Activated CD4-positive, alpha-beta T cell treated with anti-CD3 and anti-CD28 coated beads for 36 hours (primary cell): ENCODE measurements around the gene SLCO3A1. TPM values are rescaled to one million over a fixed set of nuclear protein-coding genes. Genes with fewer than 3 reads are reported as not detected.

ENCODE experiments used
- ATAC-seq: fragments of 200-7000 bp; cut with Tn5 transposase; one replicate; pipeline ENCODE4 v1.10.0; 2021; ENCODE audit warnings: mild to moderate bottlenecking, moderate library complexity
- CTCF ChIA-PET: fragments of 350-600 bp; sonication (Branson Sonifier 250); formaldehyde crosslinking; loops from one replicate; lab custom pipeline; 2021; ENCODE audit warnings: antibody characterized with exemption; lab: Charles Lee
- POLR2A ChIA-PET: fragments of 350-600 bp; sonication (Branson Sonifier 250); formaldehyde crosslinking; loops from one replicate; lab custom pipeline; 2021; ENCODE audit warnings: antibody characterized with exemption, inconsistent platforms; lab: Charles Lee
- DNase-seq: peaks from one replicate; pipeline ENCODE4 v3.0.0-alpha.2; 2020
- H3K27ac Mint-ChIP-seq: one replicate; pipeline ENCODE4 v1.8.0; 2021; ENCODE audit warnings: mixed read lengths
- H3K27me3 Mint-ChIP-seq: one replicate; pipeline ENCODE4 v1.8.0; 2021; ENCODE audit warnings: mixed read lengths
- H3K36me3 Mint-ChIP-seq: one replicate; pipeline ENCODE4 v1.8.0; 2021; ENCODE audit warnings: low read depth, mixed read lengths
- H3K4me1 Mint-ChIP-seq: one replicate; pipeline ENCODE4 v1.8.0; 2021; ENCODE audit warnings: mixed read lengths
- H3K4me3 Mint-ChIP-seq: one replicate; pipeline ENCODE4 v1.8.0; 2021; ENCODE audit warnings: mild to moderate bottlenecking, moderate library complexity, mixed read lengths
- H3K9me3 Mint-ChIP-seq: one replicate; pipeline ENCODE4 v1.8.0; 2021; ENCODE audit warnings: low read depth, mixed read lengths
- intact Hi-C, 2 experiments: fragments of 100-400 bp; cut with DNase I in 1 of 2; cut with micrococcal nuclease in 1 of 2; formaldehyde crosslinking; loops; one replicate each; pipeline versions ENCODE4 v1.14.2 to v1.15.1; 2022 to 2024; cut with DNase I, micrococcal nuclease
- total RNA-seq, 2 experiments: library from RNA; stranded (reverse); gene quantifications; one replicate each; pipeline ENCODE4 v1.2.3, GENCODE V29; 2021

Gene SLCO3A1
- total RNA-seq, 2 experiments from 2014 or later: 5.6 to 5.8 TPM

DNA sequence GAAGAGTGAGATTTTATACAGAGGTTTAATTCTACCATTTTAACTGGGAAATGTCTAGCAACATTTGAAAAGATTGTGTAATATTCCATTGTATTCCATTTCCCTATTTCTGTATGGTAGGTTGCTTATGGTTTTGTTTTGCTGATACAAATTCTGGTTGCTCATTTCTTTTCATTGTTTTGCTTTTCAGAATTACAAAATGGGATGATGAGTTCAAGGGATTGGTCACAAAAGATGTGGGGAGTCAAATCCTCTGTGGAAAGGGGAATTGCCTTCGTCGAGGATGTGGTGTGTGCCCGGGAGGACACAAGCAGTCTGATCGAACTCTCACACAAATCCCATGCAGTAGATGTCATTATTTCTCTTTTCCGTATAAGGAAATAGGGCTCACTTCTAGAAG lies 18.3 kb downstream of the SLCO3A1 start:
- no peak overlapping the region for H3K4me3 Mint-ChIP-seq
- ChIA-PET CTCF (interaction anchor here (1.0 kb wide), 1 partner anchor 22 kb away, joined by 5 read pairs; no protein-coding TSS in a partner anchor), POLR2A (no interaction called here)
- intact Hi-C loops: no loop called here
- H3K27me3 Mint-ChIP-seq: no peaks in the 10 kb centered on the region
- H3K4me1 Mint-ChIP-seq: peaks cover 44% of the 10 kb centered on the region
- DNase-seq (no peak), ATAC-seq (no peak)
- no peaks in the 10 kb centered on the region for H3K36me3 Mint-ChIP-seq
- no peaks in the 10 kb centered on the region for H3K9me3 Mint-ChIP-seq
- H3K27ac Mint-ChIP-seq: no peak overlapping the region

DNA sequence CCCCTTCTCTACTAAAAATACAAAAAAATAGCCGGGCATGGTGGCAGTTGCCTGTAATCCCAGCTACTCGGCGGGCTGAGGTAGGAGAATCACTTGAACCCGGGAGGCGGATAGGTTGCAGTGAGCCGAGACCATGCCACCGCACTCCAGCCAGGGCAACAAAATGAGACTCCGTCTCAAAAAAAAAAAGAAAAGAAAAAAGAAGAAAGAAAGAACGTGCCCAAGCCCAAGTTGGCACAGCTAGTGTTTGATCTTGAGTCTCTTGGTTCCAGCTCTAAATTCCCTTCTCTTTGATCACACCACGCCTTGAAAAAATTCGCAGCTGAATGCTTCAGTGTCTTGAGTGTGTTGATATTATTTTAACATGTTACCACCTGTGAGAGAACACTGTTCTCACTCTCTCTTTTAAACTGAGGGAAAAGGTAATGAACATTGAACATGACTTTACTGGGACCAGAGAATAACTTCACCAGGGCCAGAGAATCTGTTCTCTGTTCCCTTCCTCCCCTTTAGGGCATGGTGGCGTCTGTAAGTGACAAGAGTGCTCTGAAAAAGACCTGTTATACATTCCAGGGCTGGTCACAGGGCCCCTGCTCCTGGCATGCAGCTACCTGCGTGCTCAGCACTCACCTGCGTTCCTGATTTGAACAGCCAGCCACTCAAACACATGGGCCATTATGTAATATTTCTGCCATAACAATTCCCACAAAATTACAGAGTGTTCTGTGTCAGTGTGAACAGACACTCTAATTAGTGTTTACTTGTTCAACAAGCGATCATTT lies 19.0 kb downstream of the SLCO3A1 start:
- no peak for DNase-seq
- Mint-ChIP-seq H3K9me3 (no peaks in the 10 kb centered on the region), H3K27me3 (no peaks in the 10 kb centered on the region), H3K4me1 (peaks cover 37% of the 10 kb centered on the region), H3K36me3 (peaks cover 2% of the 10 kb centered on the region), H3K4me3 (no peak overlapping the region), H3K27ac (no peak overlapping the region)
- intact Hi-C loops: no loop called here
- no peak for ATAC-seq
- ChIA-PET CTCF (interaction anchor here (0.6 to 1.0 kb wide), 2 partner anchors 23 to 913 kb away, joined by 3 to 5 read pairs; no protein-coding TSS in a partner anchor), POLR2A (no interaction called here)

DNA sequence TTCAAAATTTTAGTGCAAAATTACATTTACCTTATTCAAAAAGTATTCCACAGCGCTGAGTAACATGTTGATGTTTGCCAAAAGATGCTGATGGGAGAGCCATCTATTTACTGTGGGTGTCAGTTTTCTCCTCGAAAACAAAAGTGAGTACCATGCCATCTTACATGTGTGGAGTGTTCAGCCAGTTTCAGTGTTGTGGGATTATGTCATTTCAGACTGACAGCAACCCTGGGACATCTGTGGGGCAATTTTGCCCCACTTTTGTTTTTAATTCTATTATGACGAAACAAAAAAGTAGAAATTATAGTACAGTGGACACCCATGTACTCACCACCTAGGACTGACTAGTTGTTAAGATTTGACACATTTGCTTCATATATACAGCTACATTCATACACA lies 19.6 kb downstream of the SLCO3A1 start:
- no peaks in the 10 kb centered on the region for H3K9me3 Mint-ChIP-seq
- no peak overlapping the region for H3K27ac Mint-ChIP-seq
- peaks cover 2% of the 10 kb centered on the region for H3K36me3 Mint-ChIP-seq
- POLR2A ChIA-PET: no interaction called here
- no peak overlapping the region for H3K4me3 Mint-ChIP-seq
- peak; percentile 36 for ATAC-seq
- no peaks in the 10 kb centered on the region for H3K27me3 Mint-ChIP-seq
- peaks cover 32% of the 10 kb centered on the region for H3K4me1 Mint-ChIP-seq
- CTCF ChIA-PET: no interaction called here
- no peak for DNase-seq
- intact Hi-C loops: no loop called here

DNA sequence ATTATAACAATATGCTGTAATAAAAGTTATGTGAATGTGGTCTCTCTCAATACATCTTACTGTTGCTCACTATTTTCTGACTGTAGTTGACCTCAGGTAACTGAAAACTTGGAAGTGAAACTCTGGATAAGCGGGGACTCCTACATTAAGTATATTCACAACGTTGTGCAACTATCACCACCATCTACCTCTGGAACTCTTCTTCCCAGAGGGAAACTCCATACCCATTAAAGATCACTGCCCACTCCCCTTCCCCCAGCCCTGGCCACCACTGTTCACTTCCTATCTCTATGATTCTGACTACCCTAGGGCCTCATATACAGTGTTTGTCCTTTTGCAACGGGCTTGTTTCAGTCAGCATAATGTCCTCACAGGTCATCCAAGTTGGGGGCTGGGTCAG lies 20.7 kb downstream of the SLCO3A1 start:
- H3K4me1 Mint-ChIP-seq: peaks cover 27% of the 10 kb centered on the region
- H3K27ac Mint-ChIP-seq: no peak overlapping the region
- H3K4me3 Mint-ChIP-seq: no peak overlapping the region
- H3K36me3 Mint-ChIP-seq: peaks cover 2% of the 10 kb centered on the region
- ATAC-seq: no peak
- ChIA-PET CTCF (interaction anchor here (0.7 to 1.0 kb wide), 2 partner anchors 24 to 206 kb away, joined by 3 read pairs; no protein-coding TSS in a partner anchor), POLR2A (no interaction called here)
- intact Hi-C loops: no loop called here
- no peak for DNase-seq
- no peaks in the 10 kb centered on the region for H3K9me3 Mint-ChIP-seq
- H3K27me3 Mint-ChIP-seq: no peaks in the 10 kb centered on the region

DNA sequence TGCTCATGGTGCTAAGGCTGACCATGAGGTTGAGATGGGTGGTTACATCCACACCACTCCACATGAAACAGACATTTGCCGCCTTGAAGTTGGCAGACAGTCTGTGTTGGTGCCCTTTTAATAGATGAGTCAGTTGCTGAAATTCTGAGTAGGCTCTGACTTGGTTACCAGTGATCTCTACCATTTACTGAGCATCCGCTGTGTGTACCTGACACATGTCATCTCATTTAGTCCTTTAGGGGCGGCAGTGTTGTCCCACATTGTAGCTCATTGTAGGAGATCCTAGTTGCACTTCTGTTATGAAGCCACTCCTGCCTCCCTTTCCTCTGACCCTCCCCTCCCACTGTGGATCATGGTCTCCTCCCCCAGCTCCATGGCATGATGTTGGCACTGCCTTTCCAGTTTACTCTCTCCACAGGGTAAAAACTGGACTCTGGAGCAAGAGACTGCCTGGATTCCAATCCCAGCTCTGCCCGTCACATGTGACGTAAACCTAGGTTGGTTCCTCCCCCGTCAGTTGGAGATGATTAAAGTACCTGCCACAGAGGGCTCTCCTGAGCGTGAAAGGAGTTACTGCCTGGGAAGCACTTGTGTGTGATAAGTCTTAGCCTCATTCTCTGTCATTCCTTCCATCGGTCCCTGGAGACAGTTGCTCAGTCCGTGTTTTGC lies 21.6 kb downstream of the SLCO3A1 start:
- intact Hi-C loops: no loop called here
- ATAC-seq (peak; percentile 53), DNase-seq (no peak)
- CTCF ChIA-PET: interaction anchor here (1.0 kb wide), 1 partner anchor 25 kb away, joined by 3 read pairs; no protein-coding TSS in a partner anchor
- no peak overlapping the region for H3K27ac Mint-ChIP-seq
- no peaks in the 10 kb centered on the region for H3K27me3 Mint-ChIP-seq
- H3K9me3 Mint-ChIP-seq: no peaks in the 10 kb centered on the region
- peaks cover 24% of the 10 kb centered on the region for H3K4me1 Mint-ChIP-seq
- POLR2A ChIA-PET: no interaction called here
- H3K36me3 Mint-ChIP-seq: peaks cover 2% of the 10 kb centered on the region
- H3K4me3 Mint-ChIP-seq: no peak overlapping the region

DNA sequence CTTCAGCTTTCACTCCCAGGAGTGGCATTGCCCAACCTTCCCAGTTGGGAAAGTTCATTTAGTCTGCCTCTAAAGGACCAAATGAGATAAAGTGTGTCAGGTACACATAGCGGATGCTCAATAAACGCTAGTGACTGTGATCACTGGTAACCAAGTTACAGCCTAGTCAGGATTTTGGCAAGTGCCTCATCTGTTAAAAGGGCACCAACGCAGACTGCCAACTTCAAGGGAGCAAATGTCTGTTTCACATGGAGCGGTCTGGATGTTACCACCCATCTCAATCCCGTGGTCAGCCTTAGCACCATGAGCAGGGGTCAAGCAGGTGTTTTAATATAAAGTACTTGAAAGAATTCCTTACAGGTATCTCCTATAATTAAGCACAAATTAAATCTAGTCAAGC lies 22.7 kb downstream of the SLCO3A1 start:
- Mint-ChIP-seq H3K36me3 (peaks cover 2% of the 10 kb centered on the region), H3K27me3 (no peaks in the 10 kb centered on the region), H3K4me3 (no peak overlapping the region), H3K9me3 (no peaks in the 10 kb centered on the region), H3K4me1 (peaks cover 20% of the 10 kb centered on the region), H3K27ac (no peak overlapping the region)
- ChIA-PET POLR2A (no interaction called here), CTCF (no interaction called here)
- intact Hi-C loops: no loop called here
- ATAC-seq (no peak), DNase-seq (no peak)

DNA sequence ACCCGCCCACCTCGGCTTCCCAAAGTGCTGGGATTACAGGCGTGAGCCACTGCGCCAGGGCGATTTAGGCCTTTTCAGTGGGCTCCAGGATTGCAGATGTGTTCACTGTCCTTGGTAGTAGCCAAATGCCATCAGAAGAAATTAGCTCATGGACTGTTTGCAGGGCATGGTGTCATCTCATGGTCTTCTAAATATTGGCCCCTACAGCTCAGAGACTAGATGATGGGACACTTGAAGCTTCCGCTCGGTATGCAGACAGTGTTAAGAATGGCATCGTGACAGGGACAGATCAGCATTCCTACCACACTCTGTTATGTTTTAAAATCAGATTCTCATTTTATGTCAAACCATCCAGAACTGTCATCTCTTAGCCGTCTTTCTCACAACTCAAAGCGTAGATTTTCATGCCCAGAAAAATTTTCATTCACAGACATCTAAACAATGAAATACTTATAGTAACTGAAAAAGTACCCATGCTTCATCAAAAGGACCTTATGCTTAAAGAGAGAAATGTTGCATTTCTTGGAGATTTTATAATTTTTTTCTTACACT lies 24.9 kb downstream of the SLCO3A1 start:
- POLR2A ChIA-PET: no interaction called here
- intact Hi-C loops: no loop called here
- no peak overlapping the region for H3K4me3 Mint-ChIP-seq
- no peaks in the 10 kb centered on the region for H3K27me3 Mint-ChIP-seq
- H3K27ac Mint-ChIP-seq: no peak overlapping the region
- no peak for DNase-seq
- peaks cover 2% of the 10 kb centered on the region for H3K36me3 Mint-ChIP-seq
- CTCF ChIA-PET: no interaction called here
- peaks cover 15% of the 10 kb centered on the region for H3K4me1 Mint-ChIP-seq
- ATAC-seq: no peak
- no peaks in the 10 kb centered on the region for H3K9me3 Mint-ChIP-seq

DNA sequence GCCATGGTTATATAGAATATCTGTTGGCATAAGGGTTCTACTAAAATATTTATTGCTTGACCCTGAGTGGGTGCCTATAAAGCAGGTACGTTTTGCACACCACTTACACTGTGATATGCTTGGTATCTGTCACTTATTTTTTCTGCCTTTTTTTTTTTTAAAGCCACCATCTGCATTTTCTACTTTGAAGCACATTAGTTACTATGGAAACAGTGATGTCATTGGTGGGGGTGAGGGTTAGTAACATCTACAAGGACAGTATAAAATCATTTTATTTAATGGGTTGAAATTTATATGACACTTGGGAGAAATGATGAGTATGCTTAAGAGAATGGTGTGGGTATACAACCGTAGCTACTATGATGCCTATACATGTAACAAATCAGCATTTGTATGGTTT lies 25.6 kb downstream of the SLCO3A1 start:
- H3K36me3 Mint-ChIP-seq: peaks cover 2% of the 10 kb centered on the region
- no peak for ATAC-seq
- DNase-seq: no peak
- H3K27me3 Mint-ChIP-seq: no peaks in the 10 kb centered on the region
- H3K4me3 Mint-ChIP-seq: no peak overlapping the region
- ChIA-PET CTCF (interaction anchor here (0.6 kb wide), 1 partner anchor 9 kb away, joined by 3 read pairs; no protein-coding TSS in a partner anchor), POLR2A (no interaction called here)
- H3K9me3 Mint-ChIP-seq: no peaks in the 10 kb centered on the region
- H3K27ac Mint-ChIP-seq: no peak overlapping the region
- intact Hi-C loops: no loop called here
- H3K4me1 Mint-ChIP-seq: peaks cover 13% of the 10 kb centered on the region

DNA sequence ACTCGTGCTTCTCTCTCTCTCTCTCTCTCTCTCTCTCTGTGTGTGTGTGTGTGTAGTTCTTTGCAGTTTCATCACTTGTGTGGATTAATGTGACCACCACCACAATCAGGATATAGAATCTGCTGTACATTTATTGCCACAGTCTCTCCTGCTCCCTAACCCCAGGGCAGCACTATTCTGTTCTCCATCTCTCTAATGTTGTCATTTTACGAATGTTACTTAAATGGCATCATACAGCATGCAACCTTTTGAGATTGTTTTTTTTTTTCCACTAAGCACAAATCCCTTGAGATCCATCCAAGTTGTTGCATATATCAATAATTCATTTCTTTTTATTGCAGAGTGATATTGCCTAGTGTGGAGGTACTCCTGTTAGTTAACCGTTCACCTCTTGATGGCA lies 26.9 kb downstream of the SLCO3A1 start:
- peaks cover 2% of the 10 kb centered on the region for H3K36me3 Mint-ChIP-seq
- H3K27me3 Mint-ChIP-seq: no peaks in the 10 kb centered on the region
- DNase-seq: no peak
- no peaks in the 10 kb centered on the region for H3K9me3 Mint-ChIP-seq
- no peak overlapping the region for H3K27ac Mint-ChIP-seq
- ChIA-PET CTCF (no interaction called here), POLR2A (no interaction called here)
- no peak for ATAC-seq
- H3K4me1 Mint-ChIP-seq: peaks cover 7% of the 10 kb centered on the region
- H3K4me3 Mint-ChIP-seq: no peak overlapping the region
- intact Hi-C loops: no loop called here

DNA sequence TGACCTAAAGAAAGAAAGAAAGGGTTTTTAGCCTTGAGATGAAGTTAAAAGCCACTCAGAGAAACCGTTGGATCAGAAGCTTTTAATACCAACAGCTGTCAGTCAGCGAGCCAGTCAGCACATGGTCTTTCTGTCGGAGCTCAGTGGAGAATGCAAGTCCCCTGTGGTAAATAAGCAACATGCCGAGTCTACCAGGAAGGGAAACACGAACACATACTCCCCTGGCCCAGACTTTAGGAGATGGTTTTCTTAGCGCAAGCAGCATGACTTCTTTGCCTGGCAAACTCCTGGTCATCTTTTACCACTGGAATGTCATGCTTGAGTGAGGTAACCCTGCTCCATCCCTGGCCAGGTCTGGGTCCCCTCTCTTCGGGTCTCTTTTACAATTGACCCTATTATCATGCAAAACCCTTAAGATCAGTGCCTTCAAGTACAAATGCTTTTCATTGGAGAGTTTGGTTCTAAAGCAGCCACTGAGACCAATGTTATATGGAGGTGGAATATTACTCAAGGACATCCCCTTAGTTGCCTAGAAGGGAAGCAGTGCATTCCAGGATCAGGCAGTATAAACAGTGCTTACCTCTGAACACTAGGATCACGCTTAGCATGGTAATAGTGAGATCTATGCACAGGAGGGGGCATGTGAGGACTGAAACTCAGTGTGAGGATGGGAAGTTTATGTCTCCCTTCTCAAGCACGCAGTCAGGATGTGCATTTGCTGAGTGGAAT lies 28.2 kb downstream of the SLCO3A1 start:
- no peak for ATAC-seq
- Mint-ChIP-seq H3K27me3 (no peaks in the 10 kb centered on the region), H3K4me1 (peaks cover 15% of the 10 kb centered on the region), H3K4me3 (no peak overlapping the region), H3K36me3 (peaks cover 2% of the 10 kb centered on the region), H3K9me3 (no peaks in the 10 kb centered on the region), H3K27ac (no peak overlapping the region)
- ChIA-PET CTCF (no interaction called here), POLR2A (no interaction called here)
- intact Hi-C loops: no loop called here
- no peak for DNase-seq

DNA sequence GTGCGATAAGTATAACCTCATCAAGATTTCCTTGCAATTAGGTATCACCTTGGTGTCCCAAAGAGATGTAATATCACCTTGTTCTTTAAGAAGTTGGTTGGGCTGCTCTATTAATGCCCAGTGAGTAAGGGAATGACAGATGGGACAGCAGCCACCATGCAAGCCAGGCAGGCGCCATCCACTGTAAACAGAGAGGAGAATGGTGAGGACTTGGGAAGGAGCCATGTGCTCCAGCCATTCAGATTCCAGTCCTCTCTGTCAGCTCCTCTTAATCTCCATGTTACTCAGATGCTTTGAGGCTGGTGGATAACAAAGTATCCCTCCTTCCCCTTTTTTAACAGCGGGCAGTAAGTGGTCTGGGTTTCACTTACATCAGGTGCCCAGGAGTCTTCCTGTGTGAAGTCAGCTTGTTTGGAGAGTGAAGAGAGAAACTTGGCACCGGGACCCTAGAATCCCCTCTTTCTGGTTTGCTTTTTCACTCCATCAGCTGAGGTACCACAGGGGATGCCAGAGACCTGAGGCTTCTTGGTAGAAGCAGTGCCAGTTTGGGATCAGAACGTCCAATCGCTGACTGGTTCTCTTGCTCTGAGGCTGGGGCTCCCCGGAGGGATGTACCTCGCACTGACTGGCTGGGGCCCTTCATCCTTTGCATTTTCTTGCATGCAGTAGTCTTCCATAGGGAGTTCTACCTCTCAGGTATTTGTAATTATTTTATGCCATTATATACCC lies 29.5 kb downstream of the SLCO3A1 start:
- Mint-ChIP-seq H3K27me3 (no peaks in the 10 kb centered on the region), H3K27ac (no peak overlapping the region), H3K36me3 (no peaks in the 10 kb centered on the region), H3K4me3 (no peak overlapping the region), H3K4me1 (peaks cover 25% of the 10 kb centered on the region), H3K9me3 (no peaks in the 10 kb centered on the region)
- intact Hi-C loops: no loop called here
- no peak for ATAC-seq
- POLR2A ChIA-PET: no interaction called here
- no peak for DNase-seq
- CTCF ChIA-PET: interaction anchor here (1.0 kb wide), 1 partner anchor 37 kb away, joined by 3 read pairs; no protein-coding TSS in a partner anchor
